ENCODE results near the gene VAV3.
A peak's percentile ranks its signal among the peaks of the same experiment; 100 is the strongest.

VAV3 gene

GRCh38 chr1:107557095-107557494, 407.9 kb downstream of the VAV3 start:
- DNase-seq: no peak

GRCh38 chr1:107555578-107555977, 409.4 kb downstream of the VAV3 start:
- DNase-seq: no peak

GRCh38 chr1:107552781-107553180, 412.2 kb downstream of the VAV3 start:
- no peak for DNase-seq

GRCh38 chr1:107551456-107551855, 413.5 kb downstream of the VAV3 start:
- DNase-seq: no peak

GRCh38 chr1:107550358-107550757, 414.6 kb downstream of the VAV3 start:
- no peak for DNase-seq

- DNase-seq: no peak
Observed at GRCh38 chr1:107549152-107549810, 415.7 kb downstream of the VAV3 start.

- no peak for DNase-seq
Observed at GRCh38 chr1:107548276-107548675, 416.7 kb downstream of the VAV3 start.

- DNase-seq: no peak
Observed at GRCh38 chr1:107547363-107548155, 417.4 kb downstream of the VAV3 start.

- no peak for DNase-seq
Observed at GRCh38 chr1:107546576-107546975, 418.4 kb downstream of the VAV3 start.

GRCh38 chr1:107545879-107546278, 419.1 kb downstream of the VAV3 start:
- no peak for DNase-seq

- DNase-seq: no peak
Observed at GRCh38 chr1:107545056-107545577, 419.9 kb downstream of the VAV3 start.

- no peak for DNase-seq
Observed at GRCh38 chr1:107544285-107544684, 420.7 kb downstream of the VAV3 start.

- no peak for DNase-seq
Observed at GRCh38 chr1:107541412-107541811, 423.6 kb downstream of the VAV3 start.

GRCh38 chr1:107538502-107538901, 426.5 kb downstream of the VAV3 start:
- no peak for DNase-seq

- DNase-seq: no peak
Observed at GRCh38 chr1:107536266-107536665, 428.7 kb downstream of the VAV3 start.

GRCh38 chr1:107535091-107535490, 429.9 kb downstream of the VAV3 start:
- DNase-seq: no peak

- DNase-seq: no peak
Observed at GRCh38 chr1:107534632-107535031, 430.3 kb downstream of the VAV3 start.

GRCh38 chr1:107533436-107533835, 431.5 kb downstream of the VAV3 start:
- no peak for DNase-seq

- no peak for DNase-seq
Observed at GRCh38 chr1:107532318-107532717, 432.7 kb downstream of the VAV3 start.

- DNase-seq: no peak
Observed at GRCh38 chr1:107531065-107531908, 433.7 kb downstream of the VAV3 start.

- DNase-seq: no peak
Observed at GRCh38 chr1:107530543-107530942, 434.4 kb downstream of the VAV3 start.

- peak in 1 of 5 donors; percentile 9 for DNase-seq
Observed at GRCh38 chr1:107529511-107530149, 435.4 kb downstream of the VAV3 start.
